ENCODE results near the gene RAPGEF2. TPM values are rescaled to one million over a fixed set of nuclear protein-coding genes. Genes with fewer than 3 reads are reported as not detected.

RAPGEF2 gene
- total RNA-seq, 6 experiments from 2014 or later, result 22.2 to 36.4 (median 31.5) TPM

DNA sequence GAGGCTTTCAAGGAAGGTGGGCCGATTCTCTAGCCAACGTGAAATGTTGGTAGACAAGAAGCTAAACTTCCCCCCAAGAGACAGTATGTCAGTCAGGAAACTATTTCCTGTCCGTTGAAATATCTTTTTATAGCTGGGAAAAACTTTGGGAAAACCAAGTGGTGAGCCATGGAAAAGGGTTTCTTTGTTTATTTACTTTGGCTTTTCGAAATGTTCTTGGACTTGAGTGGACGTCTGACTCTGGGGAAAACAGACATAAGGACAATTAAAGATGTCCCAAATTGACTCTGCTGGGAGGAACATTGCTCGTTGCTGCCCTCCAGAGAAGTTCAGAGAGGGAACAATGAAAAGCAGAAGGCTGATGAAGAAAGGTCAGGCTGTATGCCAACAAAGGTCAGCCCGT lies 295.4 kb downstream of the RAPGEF2 start:
- H3K4me1 Mint-ChIP-seq (ENCODE audit: low read depth), result peaks cover 52% of the 10 kb centered on the region
- peak overlapping the region; percentile 55 for H3K27ac Mint-ChIP-seq
- H3K27me3 Mint-ChIP-seq (ENCODE audit: insufficient read depth), result no peaks in the 10 kb centered on the region; the same call in 1 of the 2 replicates
- no peak for TF ChIP-seq CTCF (IDR thresholded peaks at IDR 0.05)
- H3K36me3 Mint-ChIP-seq (ENCODE audit: low read depth), result no peaks in the 10 kb centered on the region
- no peaks in the 10 kb centered on the region for H3K9me3 Mint-ChIP-seq
- H3K4me3 Mint-ChIP-seq, result no peak overlapping the region; the same call in 1 of the 2 replicates
- DNase-seq, result no peak

DNA sequence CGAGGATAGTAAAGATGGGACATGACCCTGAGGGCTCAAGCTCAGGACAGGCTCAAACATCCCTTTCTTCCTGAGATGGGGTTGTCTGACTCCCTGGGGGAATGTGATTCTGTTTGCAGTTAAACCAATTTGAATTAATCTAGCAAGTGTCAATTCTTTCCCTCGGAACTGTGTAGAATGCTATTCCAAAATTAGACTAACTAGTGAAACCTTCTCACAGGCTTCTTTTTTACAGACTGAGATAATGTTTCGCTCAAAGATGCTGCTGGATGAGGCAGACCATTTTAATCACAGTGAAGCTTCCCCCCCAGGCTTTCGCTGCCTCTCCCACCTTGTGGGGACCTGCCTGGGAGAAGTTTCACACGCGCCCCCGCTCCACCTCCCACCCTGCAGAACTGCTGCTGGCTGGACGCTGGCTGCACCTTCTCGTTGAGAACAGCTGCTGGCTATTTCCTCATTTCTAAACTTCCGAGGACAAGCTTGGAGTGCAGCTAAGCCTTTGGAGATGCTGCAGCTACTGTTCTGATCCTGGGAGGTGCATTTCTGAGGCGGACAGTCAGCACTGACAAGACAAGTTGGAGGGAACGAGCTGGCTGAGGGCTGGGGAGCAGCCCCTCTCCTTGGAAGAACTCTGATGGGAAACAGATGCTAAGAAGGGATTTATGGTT lies 297.8 kb downstream of the RAPGEF2 start:
- no peaks in the 10 kb centered on the region for H3K9me3 Mint-ChIP-seq
- peak; percentile 16 for DNase-seq
- H3K27me3 Mint-ChIP-seq (ENCODE audit: insufficient read depth), result no peaks in the 10 kb centered on the region; the same call in 1 of the 2 replicates
- peak overlapping the region; percentile 77 for H3K4me3 Mint-ChIP-seq
- no peaks in the 10 kb centered on the region for H3K36me3 Mint-ChIP-seq (ENCODE audit: low read depth)
- no peak for TF ChIP-seq CTCF (IDR thresholded peaks at IDR 0.05)
- peak overlapping the region; percentile 97 for H3K27ac Mint-ChIP-seq
- H3K4me1 Mint-ChIP-seq (ENCODE audit: low read depth), result peaks cover 51% of the 10 kb centered on the region

DNA sequence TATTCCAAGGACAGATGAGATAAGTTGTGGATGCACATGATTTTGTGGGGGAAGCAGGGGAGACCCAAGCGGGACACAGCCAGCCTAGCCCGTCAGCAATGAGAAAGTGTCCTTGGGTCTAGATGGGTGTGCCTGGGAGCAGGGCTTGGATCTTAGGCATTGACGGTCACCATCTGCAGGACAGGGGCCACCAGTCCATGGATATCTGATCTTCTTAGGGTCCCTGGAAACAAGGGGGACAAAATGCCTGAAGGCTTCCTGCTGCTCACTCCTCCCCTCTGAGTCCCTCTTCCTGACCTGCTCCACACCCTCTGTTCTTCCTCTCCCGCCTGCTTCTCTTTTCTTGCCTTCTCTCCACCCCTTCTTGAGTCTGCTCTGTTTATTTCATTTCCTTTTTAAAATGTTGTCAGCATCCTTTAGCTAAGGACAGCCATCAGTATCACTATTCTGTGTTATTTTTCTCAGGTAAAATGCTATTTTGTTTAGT lies 298.4 kb downstream of the RAPGEF2 start:
- no peak for TF ChIP-seq CTCF (IDR thresholded peaks at IDR 0.05)
- Mint-ChIP-seq H3K4me1 (ENCODE audit: low read depth) (peaks cover 45% of the 10 kb centered on the region), H3K4me3 (peak overlapping the region; percentile 77), H3K27me3 (ENCODE audit: insufficient read depth) (no peaks in the 10 kb centered on the region; the same call in 1 of the 2 replicates), H3K9me3 (no peaks in the 10 kb centered on the region), H3K27ac (peak overlapping the region; percentile 97), H3K36me3 (ENCODE audit: low read depth) (no peaks in the 10 kb centered on the region)
- no peak for DNase-seq

DNA sequence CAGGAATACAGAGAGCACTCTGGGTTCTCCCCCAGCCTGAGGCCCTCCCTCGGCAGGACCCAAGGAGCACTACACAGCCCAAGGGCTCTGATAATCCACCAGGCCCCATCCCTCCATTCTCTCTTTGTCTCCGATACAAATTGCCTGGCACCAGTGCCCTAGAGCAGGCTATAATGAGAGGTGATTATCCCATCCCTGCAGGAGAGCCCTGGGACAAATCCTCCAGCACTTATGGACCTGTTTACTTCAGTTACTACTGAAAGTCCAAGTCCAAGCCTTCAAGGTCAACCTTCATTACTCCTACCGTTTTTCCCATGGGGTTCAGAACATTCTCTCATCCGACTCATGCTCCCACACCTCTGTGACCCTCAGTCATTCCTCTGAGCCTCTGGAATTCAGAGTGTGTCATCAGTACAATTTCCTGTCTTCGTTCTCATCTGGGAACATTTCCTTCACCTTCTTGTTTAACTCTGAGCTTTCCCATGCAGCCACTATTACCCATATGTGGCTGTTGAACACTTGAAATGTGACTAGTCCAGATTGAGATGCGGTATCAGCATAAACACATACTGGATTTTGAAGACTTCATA lies 299.0 kb downstream of the RAPGEF2 start:
- Mint-ChIP-seq H3K4me3 (peak overlapping the region; percentile 77), H3K4me1 (ENCODE audit: low read depth) (peaks cover 44% of the 10 kb centered on the region), H3K36me3 (ENCODE audit: low read depth) (no peaks in the 10 kb centered on the region), H3K27me3 (ENCODE audit: insufficient read depth) (no peaks in the 10 kb centered on the region; the same call in 1 of the 2 replicates), H3K27ac (peak overlapping the region; percentile 97), H3K9me3 (no peaks in the 10 kb centered on the region)
- DNase-seq, result peak; percentile 87
- no peak for TF ChIP-seq CTCF (IDR thresholded peaks at IDR 0.05)

Small RNA genes within 50 kb of the gene (microRNA-seq; reads per million reads assigned to microRNA genes)
- gene MIR3688-1 (not detected), gene MIR3688-2 (not detected)
